GM13976 (cell line): ENCODE measurements around the gene TMPRSS13.

Experiments used
- DNase-seq: peaks from one replicate; pipeline ENCODE4 v3.0.0; 2012; ENCODE audit warnings: low spot score
- in situ Hi-C: fragments of 300-500 bp; cut with MboI; formaldehyde crosslinking; loops from one replicate; pipeline ENCODE4 v1.12.0; 2022; ENCODE audit warnings: low sequenced_read_pairs, mixed read lengths, inconsistent platforms; ENCODE audit not compliant: unreplicated experiment
- TF ChIP-seq, protein P1 (sequence below): IDR thresholded peaks from 2 replicates; pipeline ENCODE4 v1.5.1; 2012; ENCODE audit warnings: borderline replicate concordance, mild to moderate bottlenecking; ENCODE audit not compliant: insufficient read depth; ENCODE audit errors: extremely low read depth, missing control alignments, control extremely low read depth

Gene TMPRSS13

DNA sequence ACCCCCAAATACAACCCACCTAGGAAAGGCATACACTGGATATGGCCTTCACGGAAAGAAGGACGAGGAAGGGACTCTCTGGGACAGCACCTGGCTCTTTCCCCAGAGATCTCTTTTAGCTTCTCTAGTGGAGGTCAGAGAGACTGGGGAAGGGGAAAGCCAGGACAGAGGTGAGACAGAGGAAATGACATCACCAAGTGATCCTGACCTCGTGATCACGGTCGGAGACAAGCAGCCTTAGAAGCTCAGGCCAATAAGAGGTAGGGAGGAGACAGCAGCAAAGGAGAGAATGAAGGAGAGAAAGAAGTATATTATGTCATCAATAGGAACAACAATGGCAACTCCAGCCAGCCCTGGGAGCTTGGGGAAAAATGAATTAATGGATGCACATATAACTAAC, 15.4 kb upstream of the TMPRSS13 start:
- TF ChIP-seq, protein P1, sequence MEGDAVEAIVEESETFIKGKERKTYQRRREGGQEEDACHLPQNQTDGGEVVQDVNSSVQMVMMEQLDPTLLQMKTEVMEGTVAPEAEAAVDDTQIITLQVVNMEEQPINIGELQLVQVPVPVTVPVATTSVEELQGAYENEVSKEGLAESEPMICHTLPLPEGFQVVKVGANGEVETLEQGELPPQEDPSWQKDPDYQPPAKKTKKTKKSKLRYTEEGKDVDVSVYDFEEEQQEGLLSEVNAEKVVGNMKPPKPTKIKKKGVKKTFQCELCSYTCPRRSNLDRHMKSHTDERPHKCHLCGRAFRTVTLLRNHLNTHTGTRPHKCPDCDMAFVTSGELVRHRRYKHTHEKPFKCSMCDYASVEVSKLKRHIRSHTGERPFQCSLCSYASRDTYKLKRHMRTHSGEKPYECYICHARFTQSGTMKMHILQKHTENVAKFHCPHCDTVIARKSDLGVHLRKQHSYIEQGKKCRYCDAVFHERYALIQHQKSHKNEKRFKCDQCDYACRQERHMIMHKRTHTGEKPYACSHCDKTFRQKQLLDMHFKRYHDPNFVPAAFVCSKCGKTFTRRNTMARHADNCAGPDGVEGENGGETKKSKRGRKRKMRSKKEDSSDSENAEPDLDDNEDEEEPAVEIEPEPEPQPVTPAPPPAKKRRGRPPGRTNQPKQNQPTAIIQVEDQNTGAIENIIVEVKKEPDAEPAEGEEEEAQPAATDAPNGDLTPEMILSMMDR: no peak
- in situ Hi-C loops: no loop called here
- no peak for DNase-seq

DNA sequence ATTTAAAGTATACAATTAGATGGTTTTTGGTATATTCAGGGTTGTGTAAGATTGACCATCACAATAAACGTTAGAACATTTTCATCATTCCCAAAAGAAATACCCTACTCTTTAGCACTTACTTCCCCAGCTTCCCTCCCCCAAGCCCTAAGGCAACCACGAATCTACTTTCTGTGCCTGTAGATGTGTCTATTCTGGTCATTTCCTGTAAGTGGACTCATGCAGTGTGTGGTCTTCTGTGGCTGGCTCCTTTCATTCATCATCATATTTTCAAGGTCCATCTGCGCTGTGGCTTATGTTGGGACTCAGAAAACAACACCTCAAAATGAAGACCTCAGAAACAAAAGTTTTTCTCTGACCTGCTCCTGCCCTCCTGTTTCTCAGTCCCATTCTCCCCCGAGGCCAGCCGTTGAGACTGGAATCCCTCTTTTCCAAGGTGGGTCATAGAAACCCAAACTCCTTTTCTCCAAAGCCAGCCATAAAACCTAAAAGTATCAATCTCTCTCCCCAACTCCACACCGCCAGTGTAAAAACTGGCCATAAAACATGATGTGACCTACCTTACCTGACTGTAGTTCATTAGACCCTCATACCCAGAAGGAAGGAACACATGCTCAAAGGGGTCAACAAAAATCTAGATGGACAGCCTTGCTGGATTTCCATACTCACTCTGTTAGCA, 12.9 kb upstream of the TMPRSS13 start:
- TF ChIP-seq, protein P1: no peak
- in situ Hi-C loops: no loop called here
- DNase-seq: no peak

DNA sequence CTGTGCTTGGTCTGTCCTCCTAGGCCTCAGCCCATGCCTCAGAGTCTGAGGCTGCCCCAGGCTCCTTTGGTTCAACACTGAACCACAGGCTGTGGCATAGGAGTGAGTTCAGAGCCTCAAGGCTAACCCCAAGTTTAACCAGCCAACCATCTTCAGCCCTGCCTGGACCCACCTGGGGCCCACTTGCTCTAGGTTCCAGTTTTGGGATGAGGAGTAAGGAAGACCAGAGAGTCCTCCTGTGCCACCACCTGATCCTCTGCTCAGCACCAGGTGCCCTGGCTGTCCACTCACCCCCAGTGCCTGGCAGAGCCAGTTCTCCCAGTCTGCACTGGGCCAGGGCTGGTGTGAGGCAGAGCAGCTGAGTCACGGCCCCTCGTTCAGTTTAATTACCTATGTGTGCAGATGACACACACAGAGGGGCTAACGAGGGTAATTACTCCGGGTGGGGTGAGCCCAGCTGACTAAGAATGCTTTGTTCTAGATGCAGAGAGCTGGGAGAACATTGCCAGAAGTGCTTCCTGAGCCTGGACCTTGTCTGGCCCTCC, 12.0 kb upstream of the TMPRSS13 start:
- TF ChIP-seq, protein P1: no peak
- DNase-seq: no peak
- in situ Hi-C loops: no loop called here

DNA sequence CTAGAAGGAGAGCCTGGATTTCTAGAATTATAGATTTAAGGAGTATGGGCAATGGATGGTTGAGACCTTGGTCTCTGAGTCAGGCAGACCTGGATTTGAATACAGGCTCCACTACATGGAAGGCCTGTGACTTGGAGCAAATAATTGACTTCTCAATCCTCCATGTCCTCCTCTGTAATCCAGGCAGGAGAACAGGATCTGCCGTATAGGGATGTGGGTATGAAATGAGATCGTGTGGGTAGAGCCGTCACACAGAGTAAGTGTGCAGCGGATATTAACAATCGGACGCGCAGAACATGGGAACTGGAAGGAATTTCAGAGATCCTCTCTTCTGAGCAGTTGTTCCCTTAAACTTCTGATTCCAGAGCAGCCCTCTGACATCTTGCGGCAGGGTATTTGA, 11.5 kb upstream of the TMPRSS13 start:
- in situ Hi-C loops: no loop called here
- no peak for DNase-seq
- TF ChIP-seq, protein P1: no peak

DNA sequence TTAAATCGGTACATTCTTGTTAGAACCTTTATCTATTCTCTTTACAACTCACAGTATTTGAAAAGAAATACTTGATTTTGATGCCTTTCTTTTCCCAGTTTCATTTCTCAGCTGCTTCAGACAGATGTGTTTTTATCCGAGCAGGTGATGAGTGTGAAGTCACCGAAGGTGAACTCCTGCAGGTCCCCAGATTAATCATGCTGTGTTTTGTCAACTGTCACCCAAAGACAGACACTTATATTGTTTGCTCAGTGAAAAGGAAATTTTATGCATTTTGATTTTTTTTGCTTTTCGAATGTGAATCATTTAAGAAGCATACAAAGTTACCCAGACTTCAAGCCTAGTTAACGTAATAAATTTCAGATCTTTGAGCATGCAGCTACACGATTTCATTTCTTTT, 7.8 kb upstream of the TMPRSS13 start:
- no peak for DNase-seq
- TF ChIP-seq, protein P1: no peak
- in situ Hi-C loops: no loop called here

DNA sequence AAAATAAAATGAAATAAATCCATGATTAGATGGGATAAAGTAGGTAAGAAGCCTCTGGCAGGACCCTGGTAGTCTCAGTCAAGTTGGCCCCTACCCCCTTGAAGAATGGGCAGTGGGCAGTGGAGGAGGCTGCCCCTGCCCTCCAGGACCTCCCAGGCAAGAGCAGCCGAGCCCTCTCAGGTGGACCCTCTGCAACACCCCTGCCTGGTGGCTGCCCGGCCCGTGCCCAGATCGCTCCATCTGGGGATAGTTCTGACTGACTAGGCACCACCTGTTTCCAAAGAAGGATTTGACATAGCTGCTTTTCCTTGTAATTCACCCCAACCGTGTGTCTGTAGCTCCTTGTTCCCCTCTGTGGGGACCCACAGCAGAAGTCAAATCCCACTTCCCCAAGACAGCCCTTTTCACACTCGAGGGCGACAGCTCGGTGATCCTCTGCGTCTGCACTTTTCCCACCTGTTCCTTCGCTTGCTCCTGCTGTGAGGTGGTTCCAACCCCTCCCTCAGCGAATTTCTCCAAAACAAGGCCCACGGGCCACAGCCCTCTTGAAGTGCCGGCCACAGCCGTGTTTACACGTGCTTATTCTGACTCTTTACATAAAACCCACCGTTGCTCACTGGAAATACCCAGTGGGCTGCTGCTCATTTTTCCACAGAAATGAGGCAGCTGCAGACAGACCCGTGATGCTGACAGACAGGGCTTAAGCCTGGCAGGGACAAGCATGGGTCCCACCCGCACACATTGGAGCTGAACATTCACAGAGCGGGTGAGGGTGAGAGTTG, 5.5 kb upstream of the TMPRSS13 start:
- in situ Hi-C loops: no loop called here
- no peak for DNase-seq
- TF ChIP-seq, protein P1: no peak
